Subcutaneous abdominal adipose tissue (tissue), 5 donors: ENCODE results near the gene PLIN4.
"Not testable (repeated sequence)": the region's sequence is repeated elsewhere in the genome, so short reads cannot be mapped to it uniquely, and the experiment has no call there.

Experiments used
- H3K27ac ChIP-seq: one replicate; pipeline ENCODE4 v1.7.0; 2013; ENCODE audit warnings: low read depth, mild to moderate bottlenecking, inconsistent platforms, low read length, moderate library complexity
- H3K27me3 ChIP-seq, 5 donors: one replicate each; pipeline ENCODE4 v1.7.0; 2013; ENCODE audit warnings: low read length in 5 of 5, inconsistent platforms in 1 of 5; ENCODE audit not compliant: control insufficient read depth in 5 of 5, insufficient read depth in 4 of 5
- H3K36me3 ChIP-seq, 5 donors: one replicate each; pipeline ENCODE4 v1.7.0; 2013; ENCODE audit warnings: low read length in 5 of 5; ENCODE audit not compliant: control insufficient read depth in 5 of 5, insufficient read depth in 5 of 5
- H3K4me1 ChIP-seq, 5 donors: one replicate each; pipeline ENCODE4 v1.7.0; 2013; ENCODE audit warnings: low read length in 5 of 5, mild to moderate bottlenecking in 3 of 5, moderate library complexity in 1 of 5; ENCODE audit not compliant: control insufficient read depth in 5 of 5, insufficient read depth in 5 of 5
- H3K4me3 ChIP-seq, 5 donors: one replicate each; pipeline ENCODE4 v1.7.0; 2013; ENCODE audit warnings: low read length in 5 of 5, low read depth in 1 of 5
- H3K9ac ChIP-seq, 5 donors: one replicate each; pipeline ENCODE4 v1.7.0; 2013; ENCODE audit warnings: low read length in 5 of 5, mild to moderate bottlenecking in 4 of 5, moderate library complexity in 3 of 5
- H3K9me3 ChIP-seq, 5 donors: one replicate each; pipeline ENCODE4 v1.7.0; 2013; ENCODE audit warnings: low read length in 5 of 5; ENCODE audit not compliant: control insufficient read depth in 5 of 5
- donor health status: healthy.
- donor health status: healthy.
- donor health status: healthy.
- donor health status: healthy.
- donor health status: healthy.

PLIN4 gene

DNA sequence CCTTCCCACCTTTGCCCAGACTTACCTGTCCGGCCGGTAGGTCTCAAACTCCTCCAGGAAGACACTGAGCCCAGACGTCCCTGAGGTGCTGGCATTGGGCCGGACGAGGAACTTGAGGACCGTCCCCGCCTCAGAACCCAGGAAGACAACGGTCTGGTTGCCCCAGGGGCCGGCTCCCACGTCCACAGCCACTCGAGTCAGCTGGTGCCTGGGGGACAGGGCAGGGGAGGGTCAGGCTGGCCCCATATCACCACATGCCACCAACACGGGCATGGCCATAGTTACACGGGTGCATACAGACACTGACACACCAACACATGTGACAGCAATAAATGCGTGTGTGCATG, 29.9 kb upstream of the PLIN4 start:
- Histone ChIP-seq H3K9ac (no peak overlapping the region), H3K9me3 (no peaks in the 10 kb centered on the region), H3K4me3 (no peak overlapping the region), H3K27ac (no peak overlapping the region), H3K4me1 (peaks cover 0 to 5% (median 0%) of the 10 kb centered on the region in 5 donors), H3K27me3 (peaks cover 0 to 3% (median 0%) of the 10 kb centered on the region in 5 donors), H3K36me3 (peaks cover 0 to 46% (median 31%) of the 10 kb centered on the region in 5 donors)

- Histone ChIP-seq H3K4me1 (peaks cover 0 to 5% (median 0%) of the 10 kb centered on the region in 5 donors), H3K9ac (no peak overlapping the region), H3K27ac (no peak overlapping the region), H3K9me3 (no peaks in the 10 kb centered on the region), H3K36me3 (peaks cover 0 to 39% (median 28%) of the 10 kb centered on the region in 5 donors), H3K27me3 (peaks cover 0 to 3% (median 0%) of the 10 kb centered on the region in 5 donors), H3K4me3 (no peak overlapping the region)
Measured at GRCh38 chr19:4547303-4548237, 29.3 kb upstream of the PLIN4 start.

DNA sequence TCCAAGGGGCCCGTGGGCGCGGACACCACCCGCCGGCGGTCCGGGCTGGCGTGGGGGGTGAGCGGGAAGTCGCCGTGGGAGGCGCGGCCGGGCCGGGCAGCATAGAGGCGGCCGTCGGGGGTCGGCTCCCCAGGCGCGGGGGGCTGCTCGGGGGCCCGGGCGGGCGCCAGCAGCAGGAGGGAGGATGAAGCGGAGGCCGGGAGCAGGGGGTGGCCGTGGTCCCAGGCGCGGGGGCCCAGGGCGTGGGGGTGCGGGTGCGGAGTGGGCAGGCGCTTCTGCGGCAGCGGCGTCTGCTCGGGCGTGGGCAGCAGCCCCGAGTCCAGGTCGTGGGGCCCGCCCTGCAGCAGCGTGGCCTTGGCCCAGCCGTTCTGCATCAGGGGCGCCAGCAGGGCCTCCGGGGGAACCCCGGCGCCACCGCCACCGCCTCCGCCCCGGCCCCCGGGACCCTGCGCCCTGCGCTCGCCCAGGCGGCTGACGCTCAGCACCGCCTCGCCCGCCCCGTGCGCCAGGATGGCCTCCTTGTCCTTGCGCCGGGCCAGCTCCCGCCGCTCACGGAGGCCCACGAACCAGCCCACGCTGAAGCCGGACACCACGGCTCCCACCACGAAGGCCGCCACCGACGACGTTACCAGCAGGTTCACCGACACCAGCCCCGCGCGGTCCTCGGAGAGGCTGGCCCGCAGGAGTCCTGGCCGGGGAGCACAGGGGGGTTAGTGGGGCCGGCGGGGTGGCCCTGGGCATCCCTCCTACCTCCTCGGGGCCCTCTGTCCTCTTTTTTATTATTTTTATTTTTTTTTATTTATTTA, 25.8 kb upstream of the PLIN4 start:
- no peak overlapping the region for H3K27ac ChIP-seq
- no peak overlapping the region for H3K4me3 ChIP-seq
- no peaks in the 10 kb centered on the region for H3K27me3 ChIP-seq
- H3K9me3 ChIP-seq, result peaks cover 0 to 5% (median 2%) of the 10 kb centered on the region in 5 donors
- H3K9ac ChIP-seq, result no peak overlapping the region
- peaks cover 0 to 18% (median 9%) of the 10 kb centered on the region in 5 donors for H3K36me3 ChIP-seq
- H3K4me1 ChIP-seq, result peaks cover 0 to 17% (median 12%) of the 10 kb centered on the region in 5 donors

- H3K36me3 ChIP-seq, result peaks cover 0 to 12% (median under 1%) of the 10 kb centered on the region in 5 donors
- H3K27ac ChIP-seq, result no peak overlapping the region
- peaks cover 0 to 5% (median 2%) of the 10 kb centered on the region in 5 donors for H3K9me3 ChIP-seq
- H3K4me1 ChIP-seq, result peaks cover 0 to 20% (median 12%) of the 10 kb centered on the region in 5 donors
- no peak overlapping the region for H3K9ac ChIP-seq
- no peaks in the 10 kb centered on the region for H3K27me3 ChIP-seq
- H3K4me3 ChIP-seq, result peak overlapping the region in 1 of 5 donors; percentile 42
Measured at GRCh38 chr19:4542896-4543841, 24.9 kb upstream of the PLIN4 start.

DNA sequence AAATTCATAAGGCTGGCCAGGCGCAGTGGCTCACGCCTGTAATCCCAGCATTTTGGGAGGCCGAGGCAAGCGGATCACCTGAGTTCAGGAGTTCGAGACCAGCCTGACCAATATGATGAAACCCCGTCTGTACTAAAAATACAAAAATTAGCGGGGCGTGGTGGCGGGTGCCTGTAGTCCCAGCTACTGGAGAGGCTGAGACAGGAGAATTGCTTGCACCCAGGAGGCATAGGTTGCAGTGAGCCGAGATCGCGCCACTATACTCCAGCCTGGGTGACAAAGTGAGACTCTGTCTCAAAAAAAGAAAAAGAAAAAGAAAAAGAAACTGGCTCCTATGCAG, 23.5 kb upstream of the PLIN4 start:
- H3K9me3 ChIP-seq, H3K27me3 ChIP-seq, H3K9ac ChIP-seq, H3K4me3 ChIP-seq, H3K36me3 ChIP-seq, H3K27ac ChIP-seq: not testable (repeated sequence)
- peaks cover 0 to 19% (median 10%) of the 10 kb centered on the region in 5 donors for H3K4me1 ChIP-seq

DNA sequence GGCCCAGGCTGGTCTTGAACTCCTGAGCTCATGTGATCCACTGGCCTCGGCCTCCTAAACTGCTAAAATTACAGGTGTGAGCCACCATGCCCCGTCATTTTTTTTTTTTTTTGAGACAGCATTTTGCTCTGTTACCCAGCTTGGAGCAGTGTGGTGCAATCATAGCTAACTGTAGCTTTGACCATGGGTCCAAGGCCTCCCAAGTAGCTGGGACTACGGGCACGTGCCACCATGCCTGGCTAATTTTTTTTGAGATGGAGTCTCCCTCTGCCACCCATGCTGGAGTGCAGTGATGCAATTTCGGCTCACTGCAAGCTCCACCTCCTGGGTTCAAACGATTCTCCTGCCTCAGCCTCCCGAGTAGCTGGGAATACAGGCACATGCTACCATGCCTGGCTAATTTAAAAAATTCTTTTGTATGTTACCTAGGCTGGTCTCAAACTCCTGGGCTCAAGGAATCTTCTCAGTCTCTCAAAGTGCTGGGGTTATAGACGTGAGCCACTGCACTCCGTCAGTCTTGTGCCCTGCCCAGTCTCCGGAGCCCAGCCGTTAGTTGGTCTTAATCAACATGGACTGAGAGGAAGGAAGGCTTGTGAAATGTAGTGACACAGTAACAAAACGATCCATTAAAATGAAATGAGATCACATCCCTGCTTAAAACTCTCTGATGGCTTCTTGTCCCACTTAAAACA, 23.0 kb upstream of the PLIN4 start:
- peaks cover 0 to 3% (median 0%) of the 10 kb centered on the region in 5 donors for H3K36me3 ChIP-seq
- H3K9ac ChIP-seq, result no peak overlapping the region
- H3K27me3 ChIP-seq, result no peaks in the 10 kb centered on the region
- H3K9me3 ChIP-seq, result peaks cover 0 to 5% (median 2%) of the 10 kb centered on the region in 5 donors
- no peak overlapping the region for H3K4me3 ChIP-seq
- no peak overlapping the region for H3K27ac ChIP-seq
- peaks cover 0 to 19% (median 10%) of the 10 kb centered on the region in 5 donors for H3K4me1 ChIP-seq

GRCh38 chr19:4539693-4540581, 21.7 kb upstream of the PLIN4 start, which contains the start of gene LRG1:
LRG1 (minus strand) TSS chr19:4540036; CDS start chr19:4540013, 23 bp downstream.
- no peak within 1 kb of the TSS for H3K9ac ChIP-seq
- no peak within 1 kb of the TSS for H3K4me3 ChIP-seq
- H3K27ac ChIP-seq, result peak within 1 kb of the TSS; percentile 18
- peaks cover 0 to 28% (median 19%) of the 10 kb centered on the region in 5 donors for H3K4me1 ChIP-seq
- H3K9me3 ChIP-seq, result peaks cover 0 to 5% (median 2%) of the 10 kb centered on the region in 5 donors
- H3K27me3 ChIP-seq, result no peaks in the 10 kb centered on the region
- no peaks in the 10 kb centered on the region for H3K36me3 ChIP-seq

DNA sequence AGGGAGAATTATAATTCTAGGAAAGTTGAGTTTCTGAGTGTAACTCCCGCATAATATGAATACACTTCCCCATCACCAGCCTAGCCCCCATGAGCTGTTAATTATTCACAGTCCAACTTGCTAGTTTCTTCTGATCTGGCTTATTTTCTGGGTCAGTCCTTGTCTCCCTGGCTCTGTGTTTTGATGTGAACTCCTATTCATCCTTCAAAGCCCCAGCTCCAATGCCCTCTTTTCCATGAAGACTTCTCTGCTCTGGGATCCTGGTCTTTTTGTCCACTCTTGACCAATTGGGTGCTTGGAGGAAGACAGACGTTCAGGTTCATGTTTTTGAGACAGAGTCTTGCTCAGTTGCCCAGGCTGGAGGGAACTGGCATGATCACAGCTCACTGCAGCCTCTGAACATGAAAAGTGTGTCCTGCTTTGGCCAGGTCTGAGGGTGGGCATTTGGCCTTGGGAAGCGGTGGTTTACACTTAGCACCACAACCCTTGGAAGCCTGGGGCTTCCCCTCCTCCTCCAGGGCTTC, 20.9 kb upstream of the PLIN4 start:
- H3K36me3 ChIP-seq, result no peaks in the 10 kb centered on the region
- no peak overlapping the region for H3K4me3 ChIP-seq
- no peaks in the 10 kb centered on the region for H3K27me3 ChIP-seq
- H3K9me3 ChIP-seq, result peaks cover 0 to 5% (median 2%) of the 10 kb centered on the region in 5 donors
- no peak overlapping the region for H3K9ac ChIP-seq
- H3K4me1 ChIP-seq, result peaks cover 0 to 36% (median 26%) of the 10 kb centered on the region in 5 donors
- H3K27ac ChIP-seq, result no peak overlapping the region
